CD4-positive, alpha-beta T cell treated with Interleukin-15 for 4 hours (primary cell): ENCODE measurements around the gene CSK.
A peak's percentile ranks its signal among the peaks of the same experiment; 100 is the strongest.
"Not testable (repeated sequence)": the region's sequence is repeated elsewhere in the genome, so short reads cannot be mapped to it uniquely, and the experiment has no call there.

Experiments
- DNase-seq: peaks from one replicate; pipeline ENCODE4 v3.0.0-alpha.2; 2020; ENCODE audit warnings: low spot score

The CSK gene

GRCh38 chr15:74781431-74782258, at the start of gene CSK:
CSK (plus strand) TSS chr15:74782080; CDS start chr15:74798298, 16,218 bp downstream.
- DNase-seq, result peak; percentile 73

GRCh38 chr15:74732846-74733245, 49.0 kb upstream of the CSK start:
- DNase-seq, result no peak

- DNase-seq, result no peak
Measured at GRCh38 chr15:74733269-74733668, 48.6 kb upstream of the CSK start.

- DNase-seq, result no peak
Measured at GRCh38 chr15:74735305-74735704, 46.6 kb upstream of the CSK start.

- DNase-seq, result not testable (repeated sequence)
Measured at GRCh38 chr15:74738239-74738638, 43.6 kb upstream of the CSK start.

GRCh38 chr15:74742422-74742821, 39.5 kb upstream of the CSK start:
- DNase-seq, result no peak

- no peak for DNase-seq
Measured at GRCh38 chr15:74746389-74746788, 35.5 kb upstream of the CSK start.

- DNase-seq, result no peak
Measured at GRCh38 chr15:74748322-74748946, 33.4 kb upstream of the CSK start, which contains the start of gene CYP1A2. CYP1A2 (plus strand) TSS chr15:74748845; CDS start chr15:74749739, 894 bp downstream.

GRCh38 chr15:74749832-74750231, 32.0 kb upstream of the CSK start:
- DNase-seq, result no peak

- DNase-seq, result no peak
Measured at GRCh38 chr15:74750751-74751150, 31.1 kb upstream of the CSK start.

- no peak for DNase-seq
Measured at GRCh38 chr15:74752011-74752410, 29.9 kb upstream of the CSK start.

- DNase-seq, result no peak
Measured at GRCh38 chr15:74752531-74752930, 29.3 kb upstream of the CSK start.

- DNase-seq, result no peak
Measured at GRCh38 chr15:74754593-74755215, 27.2 kb upstream of the CSK start.

GRCh38 chr15:74758736-74759135, 23.1 kb upstream of the CSK start:
- DNase-seq, result no peak

- no peak for DNase-seq
Measured at GRCh38 chr15:74762791-74763150, 19.1 kb upstream of the CSK start.

GRCh38 chr15:74763416-74763815, 18.5 kb upstream of the CSK start:
- no peak for DNase-seq

- DNase-seq, result no peak
Measured at GRCh38 chr15:74767167-74768098, 14.4 kb upstream of the CSK start.

GRCh38 chr15:74768099-74768770, 13.6 kb upstream of the CSK start:
- DNase-seq, result no peak

- peak; percentile 68 for DNase-seq
Measured at GRCh38 chr15:74768771-74769342, 13.0 kb upstream of the CSK start.

- no peak for DNase-seq
Measured at GRCh38 chr15:74769463-74770025, 12.3 kb upstream of the CSK start.
